GM12878 (cell line): ENCODE data around the gene GCSAM.

Source experiments
- JUND ChIP-seq: IDR thresholded peaks from 2 replicates; pipeline ENCODE4 v1.6.1; 2012; ENCODE audit warnings: low read depth, mild to moderate bottlenecking, low read length, improper control_type of control experiment, moderate library complexity
- NFXL1 ChIP-seq: fragments of 450-650 bp; IDR thresholded peaks from 2 replicates; pipeline ENCODE4 v1.6.1; 2017; ENCODE audit warnings: antibody characterized with exemption, mild to moderate bottlenecking, borderline replicate concordance
- TF ChIP-seq, protein P1 (sequence below), 3 experiments: IDR thresholded peaks in 2 of 3; conservative IDR thresholded peaks in 1 of 3; 2 replicates each; pipeline ENCODE4 v1.5.1; 2011; ENCODE audit warnings: low read depth in 3 of 3, low read length in 3 of 3, mild to moderate bottlenecking in 3 of 3, control low read depth in 2 of 3, moderate library complexity in 2 of 3, inconsistent platforms in 1 of 3, mixed read lengths in 1 of 3; ENCODE audit not compliant: control insufficient read depth in 2 of 3, insufficient read depth in 1 of 3; ENCODE audit errors: extremely low read depth in 1 of 3
- TF ChIP-seq, protein P2 (sequence below): IDR thresholded peaks from 2 replicates; pipeline ENCODE4 v1.6.1; 2012; ENCODE audit warnings: low read depth, low read length, improper control_type of control experiment

DNA sequence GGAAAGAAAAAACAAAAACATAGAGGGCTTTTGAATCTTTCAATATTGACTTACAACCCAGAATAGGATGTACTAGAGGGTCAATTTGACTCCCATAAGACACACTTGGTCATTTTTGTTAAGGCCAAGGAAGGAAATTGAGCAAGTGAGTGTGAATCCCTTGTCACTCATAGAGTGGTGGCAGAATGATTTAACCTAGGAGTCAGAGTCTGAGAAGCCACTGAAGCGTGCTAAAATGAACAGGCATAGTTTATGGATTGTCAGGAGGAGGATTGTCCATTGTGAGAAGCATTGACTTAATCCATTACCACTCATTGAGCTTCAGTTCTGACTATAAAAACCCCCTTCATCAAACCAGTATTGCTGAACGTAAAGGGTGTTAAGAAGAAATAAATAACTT lies 8.2 kb upstream of the GCSAM start:
- TF ChIP-seq, protein P1, sequence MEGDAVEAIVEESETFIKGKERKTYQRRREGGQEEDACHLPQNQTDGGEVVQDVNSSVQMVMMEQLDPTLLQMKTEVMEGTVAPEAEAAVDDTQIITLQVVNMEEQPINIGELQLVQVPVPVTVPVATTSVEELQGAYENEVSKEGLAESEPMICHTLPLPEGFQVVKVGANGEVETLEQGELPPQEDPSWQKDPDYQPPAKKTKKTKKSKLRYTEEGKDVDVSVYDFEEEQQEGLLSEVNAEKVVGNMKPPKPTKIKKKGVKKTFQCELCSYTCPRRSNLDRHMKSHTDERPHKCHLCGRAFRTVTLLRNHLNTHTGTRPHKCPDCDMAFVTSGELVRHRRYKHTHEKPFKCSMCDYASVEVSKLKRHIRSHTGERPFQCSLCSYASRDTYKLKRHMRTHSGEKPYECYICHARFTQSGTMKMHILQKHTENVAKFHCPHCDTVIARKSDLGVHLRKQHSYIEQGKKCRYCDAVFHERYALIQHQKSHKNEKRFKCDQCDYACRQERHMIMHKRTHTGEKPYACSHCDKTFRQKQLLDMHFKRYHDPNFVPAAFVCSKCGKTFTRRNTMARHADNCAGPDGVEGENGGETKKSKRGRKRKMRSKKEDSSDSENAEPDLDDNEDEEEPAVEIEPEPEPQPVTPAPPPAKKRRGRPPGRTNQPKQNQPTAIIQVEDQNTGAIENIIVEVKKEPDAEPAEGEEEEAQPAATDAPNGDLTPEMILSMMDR (IDR thresholded peaks at IDR 0.05 in 2 of 3, conservative IDR thresholded peaks at IDR 0.05 in 1 of 3; ENCODE audit: control insufficient read depth in 2 of 3, extremely low read depth in 1 of 3, insufficient read depth in 1 of 3, low read depth in 3 of 3, low read length in 3 of 3) = no peak
- TF ChIP-seq, protein P2, sequence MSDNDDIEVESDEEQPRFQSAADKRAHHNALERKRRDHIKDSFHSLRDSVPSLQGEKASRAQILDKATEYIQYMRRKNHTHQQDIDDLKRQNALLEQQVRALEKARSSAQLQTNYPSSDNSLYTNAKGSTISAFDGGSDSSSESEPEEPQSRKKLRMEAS = no peak
- TF ChIP-seq JUND = no peak
- TF ChIP-seq NFXL1 = no peak
